Measurements from ENCODE around the gene PUS3. TPM values are rescaled to one million over a fixed set of nuclear protein-coding genes. Genes with fewer than 3 reads are reported as not detected.

The PUS3 gene
- total RNA-seq, 2 experiments from 2014 or later, result 8.6 to 10.2 TPM

- Histone ChIP-seq H3K79me2 (ENCODE audit: insufficient read depth, low read depth, low read length) (peaks cover 13% of the 10 kb centered on the region; the same call in 1 of the 2 replicates), H3K9me2 (ENCODE audit: insufficient read depth, low read length) (no peaks in the 10 kb centered on the region), H2AFZ (ENCODE audit: low read length) (no peak overlapping the region), H3K27ac (ENCODE audit: low read depth, low read length, poor library complexity, severe bottlenecking) (no peak overlapping the region), H3K36me3 (ENCODE audit: insufficient read depth, low read length) (peaks cover 27% of the 10 kb centered on the region), H3K4me1 (ENCODE audit: insufficient read depth, low read length, poor library complexity, severe bottlenecking) (peaks cover 3% of the 10 kb centered on the region), H3K4me2 (ENCODE audit: low read length) (no peak overlapping the region), H4K20me1 (ENCODE audit: insufficient read depth, low read length) (no peaks in the 10 kb centered on the region), H3K4me3 (ENCODE audit: low read depth, low read length, poor library complexity, severe bottlenecking) (no peak overlapping the region), H3K9me3 (ENCODE audit: low read length) (peaks cover 17% of the 10 kb centered on the region)
- BruUV-seq (replicated peaks), result no TSS peak
- intact Hi-C loops (cut with micrococcal nuclease; ENCODE audit: unreplicated experiment), result loop anchor here (1.0 to 5.0 kb wide), 2 partner anchors 248 to 307 kb away; partner anchors contain the start of gene EI24
- no peak for TF ChIP-seq CTCF (conservative IDR thresholded peaks at IDR 0.05; ENCODE audit: low read length)
- no peak for TF ChIP-seq EZH2phosphoT487 (IDR thresholded peaks at IDR 0.05; ENCODE audit: borderline replicate concordance, low read depth, low read length)
- DNase-seq (ENCODE audit: low spot score), result no peak
- ChIA-PET POLR2A (no interaction called here), CTCF (ENCODE audit: unreplicated experiment) (interaction anchor here (0.6 kb wide), 1 partner anchor 421 kb away, joined by 3 read pairs; no protein-coding TSS in a partner anchor)
Measured at GRCh38 chr11:125873881-125874555, 29.0 kb downstream of the PUS3 start.

- H2AFZ ChIP-seq (ENCODE audit: low read length), result no peak overlapping the region
- no peak overlapping the region for H3K4me2 ChIP-seq (ENCODE audit: low read length)
- DNase-seq (ENCODE audit: low spot score), result peak; percentile 23
- peaks cover 17% of the 10 kb centered on the region for H3K9me3 ChIP-seq (ENCODE audit: low read length)
- ChIA-PET POLR2A (no interaction called here), CTCF (ENCODE audit: unreplicated experiment) (no interaction called here)
- H4K20me1 ChIP-seq (ENCODE audit: insufficient read depth, low read length), result no peaks in the 10 kb centered on the region
- no peaks in the 10 kb centered on the region for H3K9me2 ChIP-seq (ENCODE audit: insufficient read depth, low read length)
- H3K4me1 ChIP-seq (ENCODE audit: insufficient read depth, low read length, poor library complexity, severe bottlenecking), result peaks cover 3% of the 10 kb centered on the region
- TF ChIP-seq EZH2phosphoT487 (IDR thresholded peaks at IDR 0.05; ENCODE audit: borderline replicate concordance, low read depth, low read length), result no peak
- TF ChIP-seq CTCF (conservative IDR thresholded peaks at IDR 0.05; ENCODE audit: low read length), result no peak
- BruUV-seq (replicated peaks), result no TSS peak
- H3K27ac ChIP-seq (ENCODE audit: low read depth, low read length, poor library complexity, severe bottlenecking), result no peak overlapping the region
- H3K4me3 ChIP-seq (ENCODE audit: low read depth, low read length, poor library complexity, severe bottlenecking), result no peak overlapping the region
- H3K36me3 ChIP-seq (ENCODE audit: insufficient read depth, low read length), result peaks cover 24% of the 10 kb centered on the region
- peaks cover 13% of the 10 kb centered on the region; the same call in 1 of the 2 replicates for H3K79me2 ChIP-seq (ENCODE audit: insufficient read depth, low read depth, low read length)
- intact Hi-C loops (cut with micrococcal nuclease; ENCODE audit: unreplicated experiment), result loop anchor here (5.0 kb wide), 1 partner anchor 305 kb away; the partner anchor contains the start of gene EI24
Measured at GRCh38 chr11:125872138-125872491, 30.9 kb downstream of the PUS3 start.

Data from OCI-LY7 (cell line).